Medulla oblongata (tissue), 1 donor: ENCODE results near the gene CDHR2.
A peak's percentile ranks its signal among the peaks of the same experiment; 100 is the strongest.
"Not testable (repeated sequence)": the region's sequence is repeated elsewhere in the genome, so short reads cannot be mapped to it uniquely, and the experiment has no call there.

Source experiments
- DNase-seq: peaks from one replicate; pipeline ENCODE4 v3.0.0-alpha.2; 2015; ENCODE audit errors: extremely low spot score

CDHR2 gene

DNA sequence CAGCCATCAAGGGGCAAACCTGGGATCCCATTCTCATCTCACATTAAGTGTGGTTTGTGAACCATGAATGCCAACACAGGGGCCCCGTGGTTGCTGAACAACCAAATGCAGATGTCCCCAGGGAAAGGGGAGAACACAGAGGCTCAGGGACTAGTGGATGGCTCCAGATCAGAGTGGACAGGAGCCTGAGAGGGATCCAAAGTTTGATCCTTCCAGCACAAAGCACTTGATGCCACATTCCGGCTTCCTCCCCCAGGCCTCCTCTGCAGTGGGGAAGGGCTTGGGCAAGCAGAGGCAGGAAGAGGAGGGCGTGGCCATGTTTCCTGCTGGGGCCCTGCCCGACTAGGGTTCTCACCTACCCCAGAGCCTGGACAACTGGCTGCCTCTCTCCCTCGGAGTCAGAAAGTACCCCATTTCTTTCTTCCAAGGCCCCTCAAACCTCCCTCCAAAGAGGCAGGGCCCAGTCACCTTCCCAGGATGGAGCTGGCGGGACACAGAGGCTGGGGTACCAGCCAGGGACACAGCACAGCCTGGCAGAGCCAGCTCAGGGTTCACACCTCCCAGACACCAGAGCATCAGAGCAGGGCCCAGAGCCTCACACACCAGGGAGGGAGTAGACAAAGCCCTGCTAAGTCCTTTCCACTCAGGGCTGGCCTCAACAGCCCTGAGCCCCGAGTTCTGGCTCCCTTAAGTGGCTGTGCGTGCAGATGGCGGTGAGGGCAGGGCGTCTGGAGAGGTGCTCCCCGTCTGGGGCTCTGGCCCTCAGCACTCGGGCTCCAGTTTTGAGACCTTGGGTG is 7.6 kb upstream of the CDHR2 start:
- DNase-seq = peak; percentile 21

DNA sequence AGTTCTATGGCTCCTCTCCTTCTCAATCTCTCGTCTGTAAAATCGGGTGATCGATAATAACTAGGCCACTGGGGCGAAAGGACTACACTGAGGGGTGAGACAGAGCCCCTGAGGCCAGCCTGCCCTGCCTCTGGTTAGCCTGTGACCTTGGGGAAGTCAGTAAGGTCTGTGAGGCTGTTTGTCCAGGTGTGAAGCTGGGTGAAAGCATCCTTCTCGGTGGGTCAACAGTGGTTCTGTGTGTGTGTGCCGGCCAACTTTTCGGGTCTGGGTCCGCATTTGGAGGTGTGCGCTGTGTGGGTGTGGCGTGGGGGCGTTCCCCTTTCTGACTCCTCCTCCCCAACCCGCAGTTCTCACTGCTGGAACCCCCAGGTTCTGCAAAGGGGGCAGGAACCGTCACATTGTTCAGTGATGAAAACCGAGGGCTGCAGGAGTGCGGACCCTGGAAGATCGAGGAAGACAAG is 7.0 kb upstream of the CDHR2 start:
- no peak for DNase-seq

DNA sequence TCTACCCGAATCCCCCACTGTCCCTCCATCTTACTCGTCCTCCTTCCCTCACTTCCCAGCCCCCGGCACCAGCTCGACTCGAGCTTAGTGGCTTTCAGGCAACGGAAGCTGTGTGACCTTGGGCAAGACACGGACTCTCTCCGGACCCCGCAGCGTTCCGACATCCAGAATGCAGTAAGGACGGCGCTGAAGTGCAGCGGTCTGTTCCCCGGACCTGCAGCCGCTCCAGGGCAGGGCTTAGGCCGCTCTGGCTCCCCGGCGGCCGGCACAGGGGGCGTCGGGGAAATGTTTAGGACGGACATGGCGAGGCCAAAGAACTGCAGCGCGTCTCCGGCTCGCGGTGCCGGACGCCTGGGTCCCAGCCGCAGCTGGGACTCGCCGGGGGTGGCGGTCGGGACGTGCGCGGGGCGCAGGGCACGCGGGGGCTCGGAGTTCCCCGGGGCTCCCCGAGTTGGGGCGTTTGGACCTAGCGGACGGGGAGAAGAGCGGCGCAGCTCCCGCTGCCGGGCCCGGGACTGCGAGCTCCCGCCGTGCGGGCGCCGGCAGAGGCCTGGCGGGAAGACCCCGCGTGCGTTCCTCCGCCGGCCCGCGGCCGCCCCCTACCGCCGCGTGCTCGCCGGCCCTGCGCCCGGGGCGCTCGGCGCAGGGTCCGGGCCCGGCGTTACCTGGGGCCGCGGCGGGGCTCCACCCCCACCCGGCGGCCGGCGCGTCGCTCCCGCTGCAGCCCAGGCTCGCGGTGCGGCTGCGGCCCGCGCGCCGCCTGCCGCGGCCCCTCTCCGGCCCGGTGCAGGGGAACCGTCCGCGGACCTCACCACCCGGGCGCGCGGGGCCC is 6.3 kb upstream of the CDHR2 start:
- DNase-seq = peak; percentile 22

DNA sequence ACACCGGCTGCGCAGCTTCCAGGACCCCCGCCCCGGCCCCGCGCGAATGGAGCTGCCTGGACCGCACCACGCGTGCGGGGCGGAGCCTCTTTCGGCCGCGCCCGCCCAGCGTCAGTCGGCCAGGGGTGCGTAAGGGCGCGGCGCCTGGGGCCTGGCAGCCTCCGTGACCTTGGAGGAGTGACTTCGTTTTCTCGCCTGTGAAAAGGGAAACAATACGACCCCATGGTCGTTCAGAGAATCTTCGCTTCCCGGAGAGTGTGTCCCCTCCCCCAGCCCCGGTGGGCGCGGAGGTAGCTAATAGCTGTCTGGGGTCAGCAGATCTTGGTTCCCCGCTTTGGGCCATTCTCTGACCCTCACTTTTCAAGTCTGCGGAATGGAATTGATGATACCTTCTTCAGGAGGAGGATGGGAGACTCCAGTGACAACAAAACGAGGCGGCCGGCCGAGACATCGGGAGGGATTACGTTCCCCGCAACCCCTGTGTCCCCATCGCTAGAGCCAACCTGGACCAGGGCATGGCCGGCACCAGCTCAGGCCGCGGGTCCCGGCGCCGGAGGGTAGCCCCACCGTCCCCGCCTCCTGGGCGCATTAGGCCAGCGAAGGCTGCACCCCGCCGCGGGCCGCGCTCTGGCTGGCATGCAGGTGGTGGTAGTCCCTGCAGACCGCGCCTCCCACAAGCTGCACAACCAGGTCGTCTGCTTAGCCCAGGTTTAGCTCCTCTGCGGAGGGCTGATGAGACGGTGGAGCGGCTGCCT is 5.5 kb upstream of the CDHR2 start:
- DNase-seq = peak; percentile 54

DNA sequence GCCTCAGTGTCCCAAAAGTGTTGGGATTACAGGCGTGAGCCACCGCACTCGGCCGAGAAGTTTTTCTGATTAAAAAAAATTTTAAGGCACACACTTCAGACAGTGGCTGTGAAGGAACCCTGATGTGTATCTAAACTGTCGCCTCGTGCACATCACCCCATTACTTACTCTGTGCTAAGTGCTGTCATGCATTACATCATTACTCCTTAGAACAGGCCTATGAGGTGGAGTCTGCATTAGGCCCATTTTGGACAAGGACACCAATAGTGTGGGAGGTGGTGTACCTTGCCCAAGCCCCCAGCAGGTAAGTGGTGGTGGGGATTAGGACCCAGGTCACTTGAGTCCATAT is 3.8 kb upstream of the CDHR2 start:
- DNase-seq = no peak

DNA sequence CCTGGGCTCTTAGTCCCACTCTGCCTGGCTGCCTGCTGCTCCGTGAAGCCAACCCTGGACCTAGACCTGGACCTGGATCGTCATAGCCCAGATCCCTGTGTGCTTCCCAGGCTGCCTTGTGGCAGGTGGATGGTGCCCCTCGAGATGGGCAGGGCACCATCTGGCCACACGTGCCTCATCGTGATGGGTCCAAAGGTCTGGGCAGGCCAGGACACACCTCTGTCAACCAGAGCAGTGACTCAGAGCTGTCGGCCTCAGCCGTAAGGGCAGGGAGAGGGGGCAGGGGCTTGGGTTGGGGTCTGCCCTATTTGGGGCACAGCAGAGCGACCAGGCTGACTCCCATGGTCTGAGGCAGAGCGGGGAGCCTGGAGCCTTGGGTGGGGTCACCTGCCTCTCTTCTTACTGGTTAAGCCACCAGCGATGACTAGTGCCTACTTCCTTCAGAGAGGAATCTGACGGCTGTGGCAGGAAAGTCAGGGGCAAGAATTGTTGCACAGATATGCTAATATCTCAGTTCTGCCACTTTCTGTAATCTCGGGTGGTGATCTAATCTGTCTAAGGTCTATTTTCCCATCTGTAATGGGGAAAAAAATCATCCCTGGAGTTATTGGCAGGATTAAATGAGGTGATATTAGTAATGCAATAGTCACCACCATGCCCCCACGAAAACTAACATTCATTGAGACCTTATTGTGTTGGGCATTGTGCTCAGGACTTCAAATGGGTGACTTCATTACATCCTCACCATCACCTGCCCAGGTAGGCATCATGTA is 3.2 kb upstream of the CDHR2 start:
- no peak for DNase-seq

DNA sequence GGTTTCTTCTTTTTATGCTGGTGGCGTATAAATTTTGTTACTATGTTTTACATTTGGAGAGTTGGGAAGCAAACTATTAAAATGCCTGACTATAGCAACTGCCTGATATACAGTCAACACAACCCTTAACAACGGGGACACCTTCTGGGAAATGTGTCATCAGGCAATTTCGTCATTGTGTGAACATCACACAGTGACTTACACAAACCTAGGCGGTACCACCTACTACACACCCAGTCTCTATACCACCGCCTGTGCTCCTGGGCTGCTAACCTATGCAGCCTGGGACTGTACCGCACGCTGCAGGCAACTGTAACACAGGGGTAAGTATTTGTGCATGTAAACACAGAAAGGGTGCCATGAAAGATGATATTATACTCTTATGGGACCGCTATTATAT is 1.3 kb upstream of the CDHR2 start:
- DNase-seq = no peak

DNA sequence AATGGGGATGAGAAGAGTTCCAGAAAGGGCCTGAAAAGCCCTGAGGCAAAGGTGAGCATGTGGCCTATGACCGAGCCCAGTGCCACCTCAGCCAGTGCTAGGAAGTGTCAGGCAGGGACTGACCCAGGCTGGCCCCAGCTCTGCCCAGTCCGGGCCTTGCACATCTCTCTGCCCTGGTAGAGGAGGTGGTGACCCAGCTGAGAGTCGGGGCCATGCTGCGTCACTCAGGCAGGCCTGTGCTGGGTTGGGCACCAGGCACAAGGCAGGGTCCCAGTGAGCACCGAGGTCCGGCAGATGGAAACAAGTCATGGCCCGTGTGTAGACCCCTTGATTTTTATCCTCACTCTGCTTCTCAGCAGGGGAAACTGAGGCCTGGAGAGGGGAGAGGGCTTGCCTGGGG is 729 bp downstream of the CDHR2 start:
- DNase-seq = no peak

DNA sequence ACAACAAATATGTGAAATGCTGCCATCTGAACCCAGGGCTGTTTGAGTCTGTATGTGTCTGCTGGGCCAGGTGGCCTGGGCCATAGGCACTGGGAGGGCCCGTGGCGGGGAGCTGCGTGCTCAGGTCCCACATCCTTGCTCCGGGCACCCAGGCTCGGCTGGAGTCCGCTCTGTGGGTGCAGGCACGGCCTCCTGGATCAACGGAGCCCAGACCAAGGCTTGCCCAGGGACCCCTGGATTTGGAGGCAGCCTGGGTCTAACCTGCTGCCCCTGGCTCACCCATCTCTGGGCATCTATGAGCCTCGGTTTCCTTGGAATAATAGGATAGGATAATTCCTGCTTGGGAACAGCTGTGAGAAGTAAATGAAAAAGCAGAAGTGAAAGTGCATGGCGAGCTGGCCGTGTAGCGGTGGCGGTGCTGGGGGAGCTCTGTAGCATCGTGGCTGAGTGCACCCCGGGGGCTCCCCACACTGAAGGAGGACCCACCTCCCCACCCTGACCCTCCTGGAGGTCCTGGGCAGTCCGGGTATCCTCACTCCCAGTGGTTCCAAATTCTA is 1.2 kb downstream of the CDHR2 start:
- DNase-seq = no peak

DNA sequence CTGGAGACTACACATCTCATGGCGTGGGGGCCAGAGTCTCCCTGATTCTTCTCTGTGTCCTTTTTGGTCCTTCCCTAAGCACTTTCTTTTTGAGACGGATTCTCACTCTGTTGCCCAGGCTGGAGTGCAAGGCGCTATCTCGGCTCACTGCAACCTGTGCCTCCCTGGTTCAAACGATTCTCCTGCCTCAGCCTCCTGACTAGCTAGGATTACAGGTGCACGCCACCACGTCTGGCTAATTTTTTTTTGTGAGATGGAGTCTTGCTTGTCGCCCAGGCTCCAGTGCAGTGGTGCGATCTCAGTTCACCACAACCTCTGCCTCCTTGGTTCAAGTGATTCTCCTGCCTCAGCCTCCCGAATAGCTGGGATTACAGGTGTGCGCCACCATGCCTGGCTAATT is 1.8 kb downstream of the CDHR2 start:
- not testable (repeated sequence) for DNase-seq

DNA sequence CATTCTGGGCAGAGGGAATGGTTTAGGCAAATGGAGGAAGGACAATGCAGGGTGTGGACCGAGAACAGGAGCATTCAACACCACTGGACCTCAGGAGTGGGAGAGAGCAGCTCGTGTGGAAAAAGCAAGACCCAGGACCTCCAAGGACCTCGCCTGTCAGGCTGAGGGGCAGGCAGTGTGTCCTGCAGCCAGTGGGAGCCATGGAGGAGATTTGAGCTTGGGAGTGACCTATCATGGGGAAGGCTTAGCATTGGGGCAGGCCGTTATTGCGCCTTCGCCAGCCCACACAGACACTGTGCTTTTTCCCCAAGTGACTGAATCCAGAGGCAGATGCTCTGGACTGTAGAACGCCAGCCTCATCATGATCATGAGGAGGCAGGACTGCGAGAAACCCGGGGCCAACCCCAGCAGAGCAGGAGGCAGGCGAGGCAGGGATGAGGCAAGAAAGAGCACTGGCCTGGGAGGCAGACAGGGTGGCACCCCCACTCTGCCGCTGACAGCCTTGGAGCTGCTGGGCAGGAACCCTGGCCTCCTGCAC is 3.3 kb downstream of the CDHR2 start:
- DNase-seq = no peak

DNA sequence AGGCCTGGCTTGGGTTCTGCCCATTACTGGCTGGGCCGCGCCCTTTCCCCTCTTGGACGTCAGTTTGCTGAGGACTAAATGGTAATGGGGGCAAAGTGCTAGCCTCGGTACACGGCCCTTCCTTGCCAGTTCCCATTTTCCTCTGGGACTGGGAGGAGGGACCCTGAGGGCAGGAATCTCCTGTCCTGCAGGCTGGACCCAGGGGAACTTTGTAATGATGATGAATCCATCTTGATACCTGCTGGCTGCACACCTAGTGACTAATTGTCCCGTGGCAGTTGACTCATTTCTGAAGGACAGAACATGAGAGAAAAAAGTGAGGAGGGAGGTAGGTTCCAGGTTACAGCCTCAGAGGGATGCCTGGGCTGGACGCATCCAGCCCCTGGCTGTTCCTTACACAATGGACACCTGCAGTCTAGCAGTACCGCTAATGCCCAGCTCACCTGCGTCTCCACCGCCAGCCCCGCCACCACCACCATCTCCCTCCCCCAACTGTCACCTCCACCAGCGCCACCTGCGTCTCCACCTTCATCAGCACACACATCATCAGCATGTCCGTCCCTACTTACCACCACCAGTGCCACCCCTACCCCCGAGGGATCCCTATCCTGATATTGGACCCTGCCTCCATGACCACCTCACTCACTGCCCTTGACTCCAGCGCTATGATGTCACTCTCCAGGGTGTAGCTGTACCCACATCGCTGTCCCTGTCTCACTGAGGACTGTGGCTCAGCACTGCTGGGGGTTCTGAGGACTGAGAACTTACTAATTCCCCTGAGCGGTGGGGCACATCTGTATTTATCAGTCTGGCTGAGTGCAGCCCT is 4.3 kb downstream of the CDHR2 start:
- no peak for DNase-seq

DNA sequence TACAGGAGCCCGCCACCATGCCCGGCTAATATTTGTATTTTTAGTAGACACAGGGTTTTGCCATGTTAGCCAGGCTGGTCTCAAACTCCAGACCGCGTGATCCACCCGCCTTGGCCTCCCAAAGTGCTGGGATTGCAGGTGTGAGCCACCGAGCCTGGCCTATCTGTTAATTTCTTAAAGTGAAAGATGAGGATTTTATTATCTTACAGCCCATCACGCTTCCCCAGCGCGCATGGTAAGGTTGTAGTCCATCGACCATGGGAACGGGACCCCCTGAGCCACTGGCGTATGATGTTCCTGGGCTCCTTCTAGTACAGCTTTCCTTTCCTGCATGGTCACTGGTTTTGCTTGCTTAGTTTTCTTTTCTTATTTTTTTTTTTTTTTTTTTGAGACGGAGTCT is 8.7 kb downstream of the CDHR2 start:
- no peak for DNase-seq

DNA sequence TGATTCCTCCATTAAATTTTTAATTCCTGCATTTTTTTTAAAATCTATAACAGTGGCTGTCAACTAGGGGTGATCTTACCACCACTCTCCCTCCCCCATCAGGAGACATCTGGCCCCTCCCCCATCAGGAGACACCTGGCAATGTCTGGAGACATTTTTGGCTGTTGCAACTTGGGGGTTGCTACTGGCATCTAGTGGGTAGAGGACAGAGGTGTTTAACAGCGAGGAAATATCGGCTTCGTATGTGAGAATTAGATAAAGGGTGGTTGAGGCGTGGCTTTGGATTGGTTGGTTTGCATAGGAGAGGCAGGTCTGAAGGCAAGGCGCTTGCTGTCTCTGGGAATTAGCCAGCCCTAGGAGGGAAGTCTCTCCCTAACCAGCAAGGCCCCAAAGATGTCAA is 10.5 kb downstream of the CDHR2 start:
- no peak for DNase-seq

DNA sequence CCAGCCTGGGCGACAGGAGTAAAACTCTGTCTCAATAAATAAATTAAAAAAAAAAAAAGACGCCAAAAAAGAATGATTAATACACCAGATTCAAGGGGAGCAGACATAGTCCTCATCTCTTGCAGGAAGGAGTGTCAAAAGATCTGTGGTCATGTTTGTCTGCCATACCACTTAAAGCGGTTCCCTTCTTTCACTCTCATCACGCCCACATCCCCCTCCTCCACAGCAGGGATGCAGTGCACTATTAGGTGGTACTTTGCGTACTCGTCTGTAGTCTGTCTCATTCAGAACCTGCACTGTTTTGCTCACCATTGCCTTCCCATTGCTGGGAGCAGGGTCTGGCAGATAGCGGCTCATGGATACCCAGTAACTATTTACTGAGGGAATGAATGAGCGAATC is 11.2 kb downstream of the CDHR2 start:
- no peak for DNase-seq

DNA sequence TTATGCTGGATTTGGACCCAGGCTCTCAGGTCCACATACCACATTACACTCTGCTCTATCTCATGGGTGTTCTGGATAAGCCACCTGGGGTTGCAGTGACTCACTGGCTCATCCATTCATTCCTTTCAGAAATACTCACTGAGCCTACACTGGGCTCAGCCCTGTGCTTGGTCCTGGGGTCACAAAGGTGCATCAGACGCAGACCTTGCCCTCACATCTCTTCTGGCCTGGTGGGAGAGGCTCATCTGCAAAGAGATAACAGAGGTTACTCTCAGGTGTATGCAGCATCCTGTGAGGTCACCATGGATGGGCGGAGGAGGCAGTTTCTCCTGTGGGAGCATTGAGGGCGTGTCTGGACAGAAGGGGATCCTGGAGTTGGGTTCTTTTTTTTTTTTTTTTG is 12.1 kb downstream of the CDHR2 start:
- DNase-seq = no peak

DNA sequence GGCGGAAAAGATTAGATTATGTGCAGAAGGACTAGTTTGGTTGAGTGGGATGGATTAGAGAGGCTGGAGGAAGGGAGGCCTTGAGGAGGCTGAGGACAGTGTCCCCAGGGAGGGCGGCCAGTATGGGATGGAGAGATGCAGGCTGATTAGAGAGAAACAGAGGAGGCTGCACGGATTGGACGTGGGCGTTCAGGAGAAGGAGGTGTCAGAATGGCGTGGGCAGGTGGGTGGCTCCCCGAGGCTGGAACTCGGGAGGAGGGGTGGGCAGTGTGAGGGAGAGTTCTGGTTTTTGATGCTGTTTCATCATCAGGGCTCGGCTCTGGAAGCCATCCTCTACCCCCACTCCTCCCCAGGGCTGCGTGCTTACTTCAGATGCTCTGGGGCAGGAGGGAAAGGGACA is 13.0 kb downstream of the CDHR2 start:
- DNase-seq = no peak

DNA sequence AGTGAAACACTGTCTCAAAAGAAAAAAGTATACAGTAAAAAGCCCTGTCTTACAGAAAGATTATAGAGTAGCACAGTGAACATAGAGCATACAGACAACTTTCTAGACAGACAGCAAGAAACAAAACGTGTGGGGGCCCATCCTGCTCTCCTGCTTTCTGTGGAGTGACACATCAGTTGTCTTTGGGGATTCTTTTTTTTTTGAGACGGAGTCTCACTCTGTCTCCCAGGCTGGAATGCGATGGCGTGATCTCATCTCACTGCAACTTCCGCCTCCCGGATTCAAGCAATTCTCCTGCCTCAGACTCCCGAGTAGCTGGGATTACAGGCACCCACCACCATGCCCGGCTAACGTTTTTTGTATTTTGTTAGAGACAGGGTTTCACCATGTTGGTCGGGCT is 14.9 kb downstream of the CDHR2 start:
- no peak for DNase-seq

DNA sequence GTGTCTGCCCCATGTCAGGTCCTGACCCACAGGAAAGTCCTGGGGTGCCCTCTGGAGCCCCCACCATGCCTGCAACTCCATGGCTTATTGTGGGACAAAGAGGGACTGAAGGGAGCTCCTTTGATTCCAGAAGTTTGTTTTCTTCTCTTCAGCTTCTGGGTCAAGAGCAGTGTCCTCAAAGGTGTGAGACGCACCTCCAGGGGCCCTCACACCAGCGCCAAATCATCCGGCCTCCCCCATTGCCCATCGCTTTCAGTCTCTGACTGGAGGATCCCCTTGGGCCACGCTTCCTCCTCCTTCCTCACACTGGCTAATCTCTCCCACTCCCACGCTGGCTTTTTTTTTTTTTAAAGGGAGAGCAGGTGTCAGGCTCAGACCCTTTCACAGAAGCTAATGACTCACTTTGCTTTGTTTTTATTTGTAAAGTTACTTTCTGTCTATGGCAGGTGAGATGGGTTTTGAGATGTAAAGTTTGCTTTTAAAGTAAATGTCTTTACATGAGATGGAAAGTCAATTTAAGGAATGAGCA is 16.7 kb downstream of the CDHR2 start:
- DNase-seq = no peak

DNA sequence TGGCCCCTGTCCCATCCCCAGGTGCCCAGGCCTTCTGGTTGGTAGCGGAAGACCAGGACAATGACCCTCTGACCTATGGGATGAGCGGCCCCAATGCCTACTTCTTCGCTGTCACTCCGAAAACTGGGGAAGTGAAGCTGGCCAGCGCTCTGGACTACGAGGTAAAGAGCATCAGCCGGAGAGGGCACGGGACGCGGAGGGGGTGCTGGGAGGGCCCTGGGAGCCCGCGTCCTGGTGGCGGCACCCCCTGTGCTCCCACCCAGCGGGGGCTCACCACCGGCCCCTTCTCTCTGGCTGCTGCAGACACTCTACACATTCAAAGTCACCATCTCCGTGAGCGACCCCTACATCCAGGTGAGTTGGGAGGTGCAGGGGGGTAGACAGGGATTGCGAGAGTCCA is 19.5 kb downstream of the CDHR2 start:
- DNase-seq = no peak
